Measurements from ENCODE around the gene GORAB. TPM values are rescaled to one million over a fixed set of nuclear protein-coding genes. Genes with fewer than 3 reads are reported as not detected.

The GORAB gene, protein sequence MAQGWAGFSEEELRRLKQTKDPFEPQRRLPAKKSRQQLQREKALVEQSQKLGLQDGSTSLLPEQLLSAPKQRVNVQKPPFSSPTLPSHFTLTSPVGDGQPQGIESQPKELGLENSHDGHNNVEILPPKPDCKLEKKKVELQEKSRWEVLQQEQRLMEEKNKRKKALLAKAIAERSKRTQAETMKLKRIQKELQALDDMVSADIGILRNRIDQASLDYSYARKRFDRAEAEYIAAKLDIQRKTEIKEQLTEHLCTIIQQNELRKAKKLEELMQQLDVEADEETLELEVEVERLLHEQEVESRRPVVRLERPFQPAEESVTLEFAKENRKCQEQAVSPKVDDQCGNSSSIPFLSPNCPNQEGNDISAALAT
- total RNA-seq: 10 to 100 TPM; 11.0 TPM

DNA sequence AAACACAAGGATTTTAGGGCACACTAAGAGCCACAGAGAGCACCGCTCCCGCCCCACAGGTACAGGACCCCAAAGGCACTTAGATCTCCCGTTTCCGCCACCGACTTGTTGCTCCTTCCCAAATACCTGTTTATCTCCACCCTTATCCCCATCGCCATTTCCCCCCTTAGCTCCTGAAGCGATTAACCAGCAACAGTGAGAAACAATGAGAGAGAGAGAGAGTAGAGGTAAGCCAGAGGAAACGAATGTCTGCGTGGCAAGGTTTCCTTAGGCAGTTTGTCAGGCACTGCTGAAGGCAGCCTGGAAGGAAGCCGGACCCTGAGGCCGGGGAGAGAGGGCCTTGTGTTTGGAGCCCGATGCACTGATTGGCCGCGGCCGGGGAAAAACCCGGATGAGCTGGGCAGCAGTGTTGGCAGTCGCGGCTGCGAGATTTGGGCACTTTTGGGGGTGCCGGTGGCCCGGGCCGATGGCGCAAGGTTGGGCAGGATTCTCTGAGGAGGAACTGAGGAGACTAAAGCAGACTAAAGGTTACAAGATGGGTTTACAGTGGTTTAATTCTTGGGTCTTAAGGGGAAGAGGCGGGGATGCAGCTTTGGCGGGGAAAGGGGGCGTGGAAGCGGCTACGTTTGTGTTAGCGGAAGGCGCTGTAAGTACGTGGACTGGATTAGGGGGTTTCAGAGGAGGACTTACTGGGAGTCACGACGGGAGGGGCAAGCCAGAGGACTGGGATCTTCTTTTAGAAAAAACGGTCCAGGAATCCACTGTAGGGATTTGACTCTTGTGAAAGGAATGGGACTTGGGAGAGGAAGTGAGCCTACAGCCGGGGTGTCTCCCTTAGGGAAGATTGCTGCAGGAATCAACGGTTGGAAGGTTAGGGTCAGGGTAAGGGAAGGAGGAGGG lies at the start of gene GORAB:
GORAB (plus strand) TSS at position 409 of the 900 bp plus-strand sequence; CDS start at position 467, 58 bp downstream.
- H3K4me3 Mint-ChIP-seq: no peak within 1 kb of the TSS
- H3K36me3 Mint-ChIP-seq (ENCODE audit: low read depth): peaks cover 11% of the 10 kb centered on the region
- H3K27me3 Mint-ChIP-seq (ENCODE audit: low read depth): peaks cover 11% of the 10 kb centered on the region
- CTCF ChIA-PET: interaction anchor here (0.7 to 1.9 kb wide), 4 partner anchors 10 to 782 kb away, joined by 3 to 6 read pairs (median 3); partner anchors contain the start of gene FMO4
- DNase-seq (peak; percentile 91), ATAC-seq (peak; percentile 99)
- H3K9me3 Mint-ChIP-seq (ENCODE audit: insufficient read depth): no peaks in the 10 kb centered on the region
- peaks cover 9% of the 10 kb centered on the region for H3K4me1 Mint-ChIP-seq (ENCODE audit: low read depth)
- no peak within 1 kb of the TSS for H3K27ac Mint-ChIP-seq
- POLR2A ChIA-PET: interaction anchor here (0.9 to 2.3 kb wide), 6 partner anchors 9 to 640 kb away, joined by 3 to 10 read pairs (median 4); no protein-coding TSS in a partner anchor

DNA sequence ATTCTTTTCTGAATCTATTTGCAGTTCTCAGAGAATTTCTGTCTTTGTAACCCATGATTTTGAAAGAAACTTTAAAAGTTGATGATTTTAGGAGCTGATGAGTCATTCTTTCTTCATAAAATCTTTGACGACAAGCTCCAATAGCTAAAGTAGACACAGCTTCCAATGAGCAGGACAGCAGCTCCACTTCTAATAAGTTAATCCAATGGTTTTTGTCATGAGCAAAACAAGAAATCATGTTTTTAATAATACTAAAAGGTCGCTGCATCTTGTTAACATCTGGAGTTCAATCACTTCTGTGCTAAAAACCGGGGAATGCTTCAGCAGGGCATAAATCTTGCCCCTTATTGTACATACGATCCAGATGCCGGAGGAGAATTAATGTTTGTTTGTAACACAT lies 48.9 kb upstream of the GORAB start:
- no peak for DNase-seq
- POLR2A ChIA-PET: no interaction called here
- no peak overlapping the region for H3K27ac Mint-ChIP-seq
- H3K9me3 Mint-ChIP-seq (ENCODE audit: insufficient read depth): no peaks in the 10 kb centered on the region
- H3K4me1 Mint-ChIP-seq (ENCODE audit: low read depth): no peaks in the 10 kb centered on the region
- no peak for ATAC-seq
- H3K27me3 Mint-ChIP-seq (ENCODE audit: low read depth): peaks cover 3% of the 10 kb centered on the region
- CTCF ChIA-PET: no interaction called here
- H3K36me3 Mint-ChIP-seq (ENCODE audit: low read depth): no peaks in the 10 kb centered on the region
- no peak overlapping the region for H3K4me3 Mint-ChIP-seq

DNA sequence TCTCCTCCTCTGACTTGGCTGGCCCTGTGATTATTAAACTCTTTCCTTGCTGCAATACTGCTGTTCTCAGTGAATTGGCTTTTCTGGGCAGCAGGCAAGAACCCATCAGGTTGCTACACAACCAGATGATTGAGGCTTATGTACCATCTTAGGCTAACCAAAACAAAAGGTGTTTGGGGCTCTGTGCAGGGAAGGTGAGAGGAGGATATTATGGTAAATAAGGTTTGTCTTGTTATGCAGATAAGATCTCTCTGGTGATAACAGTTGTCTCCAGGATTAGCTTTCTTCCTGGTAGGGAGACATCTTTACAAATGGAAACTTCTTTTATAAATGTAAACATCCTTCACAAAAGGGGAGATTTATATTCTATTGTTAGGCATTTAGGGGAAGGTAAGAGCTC lies 44.5 kb upstream of the GORAB start:
- Mint-ChIP-seq H3K36me3 (ENCODE audit: low read depth) (no peaks in the 10 kb centered on the region), H3K27me3 (ENCODE audit: low read depth) (peaks cover 7% of the 10 kb centered on the region), H3K27ac (no peak overlapping the region), H3K9me3 (ENCODE audit: insufficient read depth) (no peaks in the 10 kb centered on the region), H3K4me1 (ENCODE audit: low read depth) (no peaks in the 10 kb centered on the region), H3K4me3 (no peak overlapping the region)
- POLR2A ChIA-PET: interaction anchor here (0.6 kb wide), 1 partner anchor 16 kb away, joined by 4 read pairs; no protein-coding TSS in a partner anchor
- ATAC-seq (no peak), DNase-seq (no peak)
- CTCF ChIA-PET: no interaction called here

DNA sequence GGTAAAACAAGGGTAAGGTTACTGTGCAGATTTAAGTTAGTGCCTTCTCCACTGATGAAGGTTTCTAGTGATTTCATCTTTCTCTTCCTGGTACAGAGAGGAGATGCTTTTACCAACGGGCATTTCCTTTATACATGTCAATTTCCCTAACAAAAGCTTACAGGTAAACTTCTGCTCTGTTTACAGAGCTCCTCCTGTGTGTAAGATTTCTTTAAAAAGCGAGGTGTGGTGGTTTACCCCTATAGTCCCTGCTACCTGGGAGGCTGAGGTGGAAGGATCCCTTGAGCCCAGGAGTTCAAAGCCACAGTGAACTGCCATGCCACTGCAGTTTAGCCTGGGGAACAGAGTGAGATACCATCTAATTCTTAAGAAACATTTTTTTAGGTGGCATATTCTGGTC lies 40.7 kb upstream of the GORAB start:
- ChIA-PET CTCF (no interaction called here), POLR2A (no interaction called here)
- Mint-ChIP-seq H3K36me3 (ENCODE audit: low read depth) (no peaks in the 10 kb centered on the region), H3K4me1 (ENCODE audit: low read depth) (peaks cover 5% of the 10 kb centered on the region), H3K4me3 (no peak overlapping the region), H3K27me3 (ENCODE audit: low read depth) (peaks cover 4% of the 10 kb centered on the region), H3K9me3 (ENCODE audit: insufficient read depth) (no peaks in the 10 kb centered on the region), H3K27ac (no peak overlapping the region)
- DNase-seq (no peak), ATAC-seq (no peak)

DNA sequence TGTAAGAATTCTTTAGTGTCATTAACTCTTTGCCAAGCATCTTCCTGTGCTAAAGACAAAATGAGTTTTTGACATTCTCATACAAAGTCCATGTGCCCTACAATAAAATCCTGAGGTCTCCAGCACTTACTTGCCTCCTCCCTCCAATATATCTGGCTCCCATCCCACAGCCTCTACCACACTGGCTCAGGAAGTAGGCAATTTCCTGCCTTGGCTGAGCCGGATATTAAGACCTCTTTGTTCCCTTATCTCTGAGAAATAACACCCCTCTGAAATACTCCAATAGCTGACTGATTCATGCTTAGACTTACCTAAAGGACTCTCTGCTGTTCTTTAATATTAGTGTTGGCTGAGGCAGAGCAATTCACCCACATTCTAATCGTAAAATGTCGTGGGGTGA lies 37.6 kb upstream of the GORAB start:
- ATAC-seq (no peak), DNase-seq (no peak)
- H3K27me3 Mint-ChIP-seq (ENCODE audit: low read depth): peaks cover 4% of the 10 kb centered on the region
- no peaks in the 10 kb centered on the region for H3K9me3 Mint-ChIP-seq (ENCODE audit: insufficient read depth)
- H3K27ac Mint-ChIP-seq: no peak overlapping the region
- ChIA-PET POLR2A (no interaction called here), CTCF (no interaction called here)
- peaks cover 5% of the 10 kb centered on the region for H3K4me1 Mint-ChIP-seq (ENCODE audit: low read depth)
- no peaks in the 10 kb centered on the region for H3K36me3 Mint-ChIP-seq (ENCODE audit: low read depth)
- no peak overlapping the region for H3K4me3 Mint-ChIP-seq

DNA sequence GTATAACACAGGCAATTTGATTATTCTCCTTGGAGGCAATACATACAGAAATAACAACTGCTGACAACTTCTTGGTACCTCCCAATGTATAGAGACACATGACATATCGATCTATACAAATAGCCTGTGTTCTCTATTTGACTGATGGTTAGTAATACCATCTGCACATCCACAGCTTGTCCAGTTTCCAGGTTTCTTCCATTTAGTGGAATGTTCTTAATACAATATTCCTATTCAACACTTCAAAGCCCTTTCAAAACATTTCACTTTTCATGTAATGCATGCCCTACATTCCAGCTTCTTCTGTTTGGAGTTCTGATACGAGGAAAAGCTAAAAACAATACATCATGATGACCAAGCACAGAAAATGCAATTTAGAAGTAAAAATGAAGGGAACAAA lies 37.0 kb upstream of the GORAB start:
- Mint-ChIP-seq H3K27me3 (ENCODE audit: low read depth) (peaks cover 1% of the 10 kb centered on the region), H3K36me3 (ENCODE audit: low read depth) (no peaks in the 10 kb centered on the region)
- CTCF ChIA-PET: no interaction called here

DNA sequence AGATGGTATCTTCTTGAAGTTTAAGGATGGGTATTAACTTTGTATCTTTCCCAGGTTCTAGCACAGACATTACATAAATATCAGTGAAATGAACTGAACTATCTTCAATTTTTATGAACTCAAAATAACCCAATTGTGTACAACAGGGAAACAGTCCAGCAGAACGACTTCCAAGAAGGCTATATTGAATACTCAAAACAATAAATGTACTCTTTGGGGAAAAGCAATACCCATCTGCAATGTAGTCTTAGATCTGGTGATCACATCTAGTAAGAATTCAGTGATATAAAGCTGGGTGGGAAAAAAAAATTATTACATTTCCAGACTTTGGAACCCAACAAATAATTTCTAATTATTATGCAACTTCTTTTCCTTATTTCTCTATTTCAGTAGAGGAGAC lies 33.1 kb upstream of the GORAB start:
- ChIA-PET CTCF (no interaction called here), POLR2A (no interaction called here)
- Mint-ChIP-seq H3K9me3 (ENCODE audit: insufficient read depth) (no peaks in the 10 kb centered on the region), H3K4me1 (ENCODE audit: low read depth) (peaks cover 5% of the 10 kb centered on the region), H3K36me3 (ENCODE audit: low read depth) (no peaks in the 10 kb centered on the region), H3K27me3 (ENCODE audit: low read depth) (no peaks in the 10 kb centered on the region), H3K4me3 (no peak overlapping the region), H3K27ac (no peak overlapping the region)
- ATAC-seq (no peak), DNase-seq (no peak)

More for the DNA sequence above, 37.0 kb upstream of the GORAB start:
- POLR2A ChIA-PET: no interaction called here
- H3K4me1 Mint-ChIP-seq (ENCODE audit: low read depth): peaks cover 5% of the 10 kb centered on the region
- no peak for ATAC-seq
- no peak for DNase-seq
- H3K27ac Mint-ChIP-seq: no peak overlapping the region
- no peaks in the 10 kb centered on the region for H3K9me3 Mint-ChIP-seq (ENCODE audit: insufficient read depth)
- no peak overlapping the region for H3K4me3 Mint-ChIP-seq

DNA sequence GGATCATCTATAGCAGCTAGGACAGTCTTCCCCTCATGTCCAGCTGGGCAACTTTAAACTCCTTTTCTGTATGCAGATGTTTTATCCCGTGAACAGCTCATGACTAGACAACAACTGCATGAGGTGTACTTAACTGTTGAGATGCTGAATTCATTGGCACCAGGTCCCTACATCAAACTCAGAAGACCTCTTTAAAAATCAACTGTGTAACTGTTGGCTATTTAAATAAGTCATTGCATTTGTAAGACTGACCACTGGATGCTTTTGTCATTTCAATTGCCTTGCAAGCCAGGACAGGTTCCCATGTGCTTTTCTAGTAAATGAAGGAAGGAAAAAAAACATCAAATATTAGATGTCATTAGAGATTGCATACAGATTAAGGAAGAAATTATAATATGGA lies 28.3 kb upstream of the GORAB start:
- ChIA-PET POLR2A (no interaction called here), CTCF (no interaction called here)
- Mint-ChIP-seq H3K27me3 (ENCODE audit: low read depth) (peaks cover under 1% of the 10 kb centered on the region), H3K9me3 (ENCODE audit: insufficient read depth) (no peaks in the 10 kb centered on the region), H3K4me1 (ENCODE audit: low read depth) (no peaks in the 10 kb centered on the region), H3K36me3 (ENCODE audit: low read depth) (no peaks in the 10 kb centered on the region), H3K27ac (no peak overlapping the region), H3K4me3 (no peak overlapping the region)
- ATAC-seq (no peak), DNase-seq (no peak)

DNA sequence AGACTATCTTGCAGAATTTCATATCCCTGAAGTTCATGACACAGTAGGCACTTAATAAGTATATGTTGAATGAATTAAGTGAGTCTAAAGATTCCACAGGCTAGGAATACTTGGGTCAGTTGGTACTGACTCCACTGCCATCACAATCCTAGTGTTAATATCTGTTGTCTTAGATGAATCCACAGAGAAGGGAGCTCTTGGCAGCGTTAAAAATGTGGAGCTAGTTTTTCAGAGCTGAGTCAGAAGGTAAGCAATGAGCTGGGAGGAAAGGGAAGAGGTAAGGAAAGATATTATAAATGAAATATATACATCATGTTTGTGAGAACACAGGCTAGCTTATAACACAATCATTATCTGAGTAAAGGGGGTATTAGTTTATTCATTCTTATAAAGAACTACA lies 21.8 kb upstream of the GORAB start:
- no peaks in the 10 kb centered on the region for H3K9me3 Mint-ChIP-seq (ENCODE audit: insufficient read depth)
- H3K27ac Mint-ChIP-seq: no peak overlapping the region
- CTCF ChIA-PET: no interaction called here
- H3K36me3 Mint-ChIP-seq (ENCODE audit: low read depth): no peaks in the 10 kb centered on the region
- no peak overlapping the region for H3K4me3 Mint-ChIP-seq
- POLR2A ChIA-PET: no interaction called here
- no peak for DNase-seq
- peaks cover 2% of the 10 kb centered on the region for H3K27me3 Mint-ChIP-seq (ENCODE audit: low read depth)
- H3K4me1 Mint-ChIP-seq (ENCODE audit: low read depth): peaks cover 8% of the 10 kb centered on the region
- no peak for ATAC-seq

DNA sequence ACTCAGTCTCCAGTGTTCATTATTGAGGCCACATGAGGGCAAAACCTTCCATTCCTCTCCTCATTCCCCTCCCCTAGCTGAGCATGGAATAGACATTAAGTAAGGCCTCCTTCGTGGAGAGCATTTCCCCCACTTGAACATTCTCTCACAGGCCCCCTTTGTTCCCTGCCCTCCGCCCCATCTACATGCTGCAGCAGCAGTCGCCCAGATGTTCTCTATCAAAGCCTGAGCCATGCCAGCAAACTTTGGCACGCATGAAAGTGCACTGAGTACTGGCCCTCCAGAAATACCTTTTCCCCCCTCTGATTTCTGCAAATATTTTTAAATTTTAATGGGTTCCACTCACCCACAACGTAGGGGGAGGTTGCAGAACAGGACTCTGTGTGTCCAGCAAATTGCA lies 20.9 kb upstream of the GORAB start:
- Mint-ChIP-seq H3K36me3 (ENCODE audit: low read depth) (no peaks in the 10 kb centered on the region), H3K27me3 (ENCODE audit: low read depth) (peaks cover 4% of the 10 kb centered on the region), H3K4me3 (no peak overlapping the region), H3K4me1 (ENCODE audit: low read depth) (peaks cover 8% of the 10 kb centered on the region), H3K9me3 (ENCODE audit: insufficient read depth) (no peaks in the 10 kb centered on the region), H3K27ac (no peak overlapping the region)
- DNase-seq (no peak), ATAC-seq (no peak)
- POLR2A ChIA-PET: no interaction called here
- CTCF ChIA-PET: no interaction called here

DNA sequence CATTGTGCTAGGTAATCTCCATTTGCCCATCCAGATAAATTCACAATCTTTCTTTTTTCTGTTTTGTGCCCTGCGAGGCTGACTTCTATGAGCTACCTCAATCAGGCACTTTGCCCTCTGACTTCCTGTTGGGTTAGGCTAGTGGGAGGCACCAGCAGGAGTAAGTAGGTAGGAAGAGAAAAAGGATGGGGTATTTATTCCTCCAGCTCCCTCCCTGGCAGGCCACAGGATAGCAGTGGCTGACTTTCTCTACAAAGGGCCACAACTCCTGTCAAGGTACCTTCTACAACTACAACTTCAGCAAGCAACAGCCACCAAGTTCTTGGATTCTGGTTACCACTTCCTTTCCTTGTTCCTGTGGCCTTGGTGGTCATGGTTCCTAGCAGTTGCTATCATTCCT lies 18.8 kb upstream of the GORAB start:
- Mint-ChIP-seq H3K9me3 (ENCODE audit: insufficient read depth) (no peaks in the 10 kb centered on the region), H3K36me3 (ENCODE audit: low read depth) (no peaks in the 10 kb centered on the region), H3K27me3 (ENCODE audit: low read depth) (peaks cover 4% of the 10 kb centered on the region), H3K27ac (no peak overlapping the region), H3K4me1 (ENCODE audit: low read depth) (peaks cover 8% of the 10 kb centered on the region), H3K4me3 (no peak overlapping the region)
- CTCF ChIA-PET: no interaction called here
- POLR2A ChIA-PET: no interaction called here
- ATAC-seq (no peak), DNase-seq (no peak)

DNA sequence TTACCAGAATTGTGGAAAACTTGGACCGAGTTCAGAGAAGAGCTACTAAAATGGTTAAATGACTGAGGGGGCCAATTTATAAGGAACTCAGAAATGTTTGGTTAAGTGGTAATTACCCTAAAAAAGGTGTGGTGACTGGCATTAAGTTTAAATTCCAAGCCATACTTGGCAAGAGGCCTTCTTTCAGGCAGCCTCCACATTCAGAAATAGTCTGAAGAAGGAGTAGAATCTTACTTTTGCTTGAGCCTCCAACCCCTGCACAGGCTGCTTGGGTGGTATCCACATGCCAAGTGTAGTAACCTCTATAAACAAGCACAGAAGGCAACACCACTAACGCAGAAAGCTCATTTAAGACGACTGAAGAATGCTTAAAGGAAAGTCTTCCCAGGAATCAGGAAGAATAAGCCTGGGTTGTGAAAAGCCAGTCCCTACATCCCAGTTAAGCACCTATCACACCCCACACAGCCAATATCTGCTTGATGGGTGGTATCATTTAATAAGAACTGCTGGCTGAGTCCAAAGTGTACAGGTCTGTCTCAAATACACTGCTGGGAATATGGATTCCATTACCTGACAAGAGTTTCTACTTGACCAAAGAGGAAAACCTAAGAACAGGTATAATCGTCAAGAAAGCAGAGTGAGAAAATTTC lies 13.7 kb upstream of the GORAB start:
- POLR2A ChIA-PET: no interaction called here
- Mint-ChIP-seq H3K27me3 (ENCODE audit: low read depth) (peaks cover 21% of the 10 kb centered on the region), H3K27ac (no peak overlapping the region), H3K9me3 (ENCODE audit: insufficient read depth) (no peaks in the 10 kb centered on the region), H3K4me3 (no peak overlapping the region), H3K4me1 (ENCODE audit: low read depth) (peaks cover 1% of the 10 kb centered on the region), H3K36me3 (ENCODE audit: low read depth) (no peaks in the 10 kb centered on the region)
- CTCF ChIA-PET: no interaction called here
- no peak for DNase-seq
- ATAC-seq: no peak

Measured in activated CD8-positive, alpha-beta T cell treated with anti-CD3 and anti-CD28 coated beads, Interleukin-2, amount 10 ng/mL, durations not matched to agents 7 days and 5 days (primary cell).